Measurements from ENCODE around the gene CCDC57.

- TF ChIP-seq CTCF (IDR thresholded peaks at IDR 0.05; ENCODE audit: poor library complexity) (no peak), EZH2 (IDR thresholded peaks at IDR 0.05; ENCODE audit: borderline replicate concordance) (no peak), EZH2phosphoT487 (IDR thresholded peaks at IDR 0.05; ENCODE audit: low read depth, severe bottlenecking, unreplicated experiment) (no peak)
These were observed 131.1 kb downstream of the CCDC57 start for GRCh38 chr17:82081546-82081945.

Measured in hepatocyte (in vitro differentiated cells).